Endothelial cell of umbilical vein (primary cell): ENCODE results near the gene NEK6.
"Not testable (repeated sequence)": the region's sequence is repeated elsewhere in the genome, so short reads cannot be mapped to it uniquely, and the experiment has no call there.

Source experiments
- POLR2AphosphoS5 ChIP-seq: IDR thresholded peaks from 2 replicates; pipeline ENCODE4 v1.6.1; 2012; ENCODE audit warnings: low read depth, mild to moderate bottlenecking, control low read depth, low read length, moderate library complexity; ENCODE audit not compliant: insufficient read depth
- TF ChIP-seq, protein P1 (sequence below), 2 donors: IDR thresholded peaks; 1 replicate in 1 of 2; 2 replicates in 1 of 2; pipeline ENCODE4 v1.5.1; 2011; ENCODE audit warnings: low read length in 2 of 2, mild to moderate bottlenecking in 2 of 2, moderate library complexity in 2 of 2, control low read depth in 1 of 2, inconsistent platforms in 1 of 2, low read depth in 1 of 2; ENCODE audit not compliant: insufficient read depth in 1 of 2; ENCODE audit errors: extremely low read depth in 1 of 2

DNA sequence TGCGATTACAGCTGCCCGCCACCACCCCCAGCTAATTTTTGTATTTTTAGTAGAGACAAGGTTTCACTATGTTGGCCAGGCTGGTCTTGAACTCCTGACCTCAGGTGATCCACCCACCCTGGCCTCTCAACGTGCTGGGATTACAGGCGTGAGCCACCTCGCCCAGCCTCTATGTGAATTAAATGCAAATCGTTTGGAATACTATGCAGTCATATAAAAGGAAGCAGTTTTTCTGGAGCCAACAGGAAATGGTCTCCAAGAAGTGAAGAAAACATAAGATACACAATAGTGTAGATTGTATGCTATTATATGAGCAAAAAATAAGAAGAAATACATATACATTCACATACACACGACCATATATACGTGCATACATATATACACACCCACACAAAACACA, 4.9 kb upstream of the NEK6 start:
- TF ChIP-seq, protein P1, sequence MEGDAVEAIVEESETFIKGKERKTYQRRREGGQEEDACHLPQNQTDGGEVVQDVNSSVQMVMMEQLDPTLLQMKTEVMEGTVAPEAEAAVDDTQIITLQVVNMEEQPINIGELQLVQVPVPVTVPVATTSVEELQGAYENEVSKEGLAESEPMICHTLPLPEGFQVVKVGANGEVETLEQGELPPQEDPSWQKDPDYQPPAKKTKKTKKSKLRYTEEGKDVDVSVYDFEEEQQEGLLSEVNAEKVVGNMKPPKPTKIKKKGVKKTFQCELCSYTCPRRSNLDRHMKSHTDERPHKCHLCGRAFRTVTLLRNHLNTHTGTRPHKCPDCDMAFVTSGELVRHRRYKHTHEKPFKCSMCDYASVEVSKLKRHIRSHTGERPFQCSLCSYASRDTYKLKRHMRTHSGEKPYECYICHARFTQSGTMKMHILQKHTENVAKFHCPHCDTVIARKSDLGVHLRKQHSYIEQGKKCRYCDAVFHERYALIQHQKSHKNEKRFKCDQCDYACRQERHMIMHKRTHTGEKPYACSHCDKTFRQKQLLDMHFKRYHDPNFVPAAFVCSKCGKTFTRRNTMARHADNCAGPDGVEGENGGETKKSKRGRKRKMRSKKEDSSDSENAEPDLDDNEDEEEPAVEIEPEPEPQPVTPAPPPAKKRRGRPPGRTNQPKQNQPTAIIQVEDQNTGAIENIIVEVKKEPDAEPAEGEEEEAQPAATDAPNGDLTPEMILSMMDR (IDR thresholded peaks at IDR 0.05; ENCODE audit: extremely low read depth in 1 of 2, insufficient read depth in 1 of 2, low read depth in 1 of 2, low read length in 2 of 2), result not testable (repeated sequence)
- TF ChIP-seq POLR2AphosphoS5, result not testable (repeated sequence)
